Activated CD8-positive, alpha-beta T cell treated with anti-CD3 and anti-CD28 coated beads for 36 hours (primary cell): Measurements from ENCODE around the gene PNLIPRP2. TPM values are rescaled to one million over a fixed set of nuclear protein-coding genes. Genes with fewer than 3 reads are reported as not detected.

Experiments used
- ATAC-seq: fragments of 200-7000 bp; cut with Tn5 transposase; one replicate; pipeline ENCODE4 v1.10.0; 2021; ENCODE audit warnings: mild to moderate bottlenecking, moderate library complexity
- CTCF ChIA-PET: fragments of 350-600 bp; sonication (Branson Sonifier 250); formaldehyde crosslinking; loops from one replicate; lab custom pipeline; 2021; ENCODE audit warnings: antibody characterized with exemption; lab: Charles Lee
- POLR2A ChIA-PET: fragments of 350-600 bp; sonication (Branson Sonifier 250); formaldehyde crosslinking; loops from one replicate; lab custom pipeline; 2021; ENCODE audit warnings: antibody characterized with exemption; lab: Charles Lee
- DNase-seq: peaks from one replicate; pipeline ENCODE4 v3.0.0-alpha.2; 2020
- H3K27ac Mint-ChIP-seq: one replicate; pipeline ENCODE4 v1.8.0; 2021; ENCODE audit warnings: mild to moderate bottlenecking, mixed read lengths
- H3K27me3 Mint-ChIP-seq: one replicate; pipeline ENCODE4 v1.8.0; 2021; ENCODE audit warnings: mixed read lengths
- H3K36me3 Mint-ChIP-seq: one replicate; pipeline ENCODE4 v1.8.0; 2021; ENCODE audit warnings: low read depth, mixed read lengths
- H3K4me1 Mint-ChIP-seq: one replicate; pipeline ENCODE4 v1.8.0; 2021; ENCODE audit warnings: low read depth, mixed read lengths
- H3K4me3 Mint-ChIP-seq: one replicate; pipeline ENCODE4 v1.8.0; 2021; ENCODE audit warnings: mild to moderate bottlenecking, moderate library complexity, mixed read lengths
- H3K9me3 Mint-ChIP-seq: one replicate; pipeline ENCODE4 v1.8.0; 2021; ENCODE audit warnings: mixed read lengths
- CTCF ChIP-seq: fragments of 200-600 bp; IDR thresholded peaks from one replicate; pipeline ENCODE4 v1.8.0; 2022; ENCODE audit warnings: antibody characterized with exemption, mild to moderate bottlenecking
- intact Hi-C: fragments of 100-400 bp; cut with micrococcal nuclease; formaldehyde crosslinking; loops from one replicate; pipeline ENCODE4 v1.10.0; 2022
- total RNA-seq, 2 experiments: library from RNA; stranded (reverse); gene quantifications; one replicate each; pipeline ENCODE4 v1.2.3, GENCODE V29; 2021

The PNLIPRP2 gene
- total RNA-seq, 2 experiments from 2014 or later: not detected

- no peaks in the 10 kb centered on the region for H3K9me3 Mint-ChIP-seq
- H3K4me1 Mint-ChIP-seq: no peaks in the 10 kb centered on the region
- ATAC-seq (no peak), DNase-seq (no peak)
- H3K27me3 Mint-ChIP-seq: peaks cover 3% of the 10 kb centered on the region
- H3K36me3 Mint-ChIP-seq: no peaks in the 10 kb centered on the region
- ChIA-PET POLR2A (no interaction called here), CTCF (no interaction called here)
- no peak overlapping the region for H3K27ac Mint-ChIP-seq
- no peak overlapping the region for H3K4me3 Mint-ChIP-seq
- TF ChIP-seq CTCF: no peak
- intact Hi-C loops: no loop called here
Measured at GRCh38 chr10:116676118-116676517, 55.4 kb downstream of the PNLIPRP2 start.

- H3K4me3 Mint-ChIP-seq: no peak overlapping the region
- no peak overlapping the region for H3K27ac Mint-ChIP-seq
- ATAC-seq (no peak), DNase-seq (no peak)
- TF ChIP-seq CTCF: no peak
- H3K4me1 Mint-ChIP-seq: no peaks in the 10 kb centered on the region
- no peaks in the 10 kb centered on the region for H3K36me3 Mint-ChIP-seq
- peaks cover 5% of the 10 kb centered on the region for H3K27me3 Mint-ChIP-seq
- ChIA-PET CTCF (interaction anchor here (2.4 kb wide), 1 partner anchor 111 kb away, joined by 6 read pairs; no protein-coding TSS in a partner anchor), POLR2A (no interaction called here)
- no peaks in the 10 kb centered on the region for H3K9me3 Mint-ChIP-seq
- intact Hi-C loops: no loop called here
Measured at GRCh38 chr10:116676633-116677032, 55.9 kb downstream of the PNLIPRP2 start.

GRCh38 chr10:116679351-116679750 lies 58.6 kb downstream of the PNLIPRP2 start:
- no peak for ATAC-seq
- Mint-ChIP-seq H3K36me3 (no peaks in the 10 kb centered on the region), H3K27me3 (peaks cover 7% of the 10 kb centered on the region), H3K27ac (no peak overlapping the region), H3K4me1 (no peaks in the 10 kb centered on the region), H3K4me3 (no peak overlapping the region), H3K9me3 (no peaks in the 10 kb centered on the region)
- intact Hi-C loops: no loop called here
- CTCF ChIA-PET: interaction anchor here (6.5 kb wide), 1 partner anchor 109 kb away, joined by 82 read pairs; no protein-coding TSS in a partner anchor
- POLR2A ChIA-PET: no interaction called here
- DNase-seq: no peak
- TF ChIP-seq CTCF: no peak

GRCh38 chr10:116683166-116683565 lies 62.4 kb downstream of the PNLIPRP2 start:
- no peak overlapping the region for H3K4me3 Mint-ChIP-seq
- H3K36me3 Mint-ChIP-seq: no peaks in the 10 kb centered on the region
- no peak for TF ChIP-seq CTCF
- DNase-seq: no peak
- no peaks in the 10 kb centered on the region for H3K4me1 Mint-ChIP-seq
- ATAC-seq: no peak
- H3K9me3 Mint-ChIP-seq: no peaks in the 10 kb centered on the region
- no peak overlapping the region for H3K27ac Mint-ChIP-seq
- CTCF ChIA-PET: interaction anchor here (0.9 to 6.5 kb wide), 3 partner anchors 105 to 493 kb away, joined by 3 to 82 read pairs (median 6); no protein-coding TSS in a partner anchor
- POLR2A ChIA-PET: no interaction called here
- H3K27me3 Mint-ChIP-seq: peaks cover 13% of the 10 kb centered on the region
- intact Hi-C loops: loop anchor here (5.0 kb wide), 1 partner anchor 494 kb away; no protein-coding TSS in a partner anchor

GRCh38 chr10:116683821-116684220 lies 63.1 kb downstream of the PNLIPRP2 start:
- intact Hi-C loops: loop anchor here (5.0 kb wide), 1 partner anchor 493 kb away; no protein-coding TSS in a partner anchor
- ATAC-seq (no peak), DNase-seq (no peak)
- Mint-ChIP-seq H3K36me3 (no peaks in the 10 kb centered on the region), H3K27ac (no peak overlapping the region), H3K9me3 (no peaks in the 10 kb centered on the region), H3K27me3 (peaks cover 15% of the 10 kb centered on the region), H3K4me1 (no peaks in the 10 kb centered on the region), H3K4me3 (no peak overlapping the region)
- TF ChIP-seq CTCF: no peak
- POLR2A ChIA-PET: no interaction called here
- CTCF ChIA-PET: interaction anchor here (0.9 to 6.5 kb wide), 2 partner anchors 104 to 493 kb away, joined by 3 to 82 read pairs; no protein-coding TSS in a partner anchor
